VCaP (cell line): Measurements from ENCODE around the gene GJB6.

ENCODE experiments used
- H3K27ac ChIP-seq: fragments of 450-650 bp; 2 replicates; pipeline ENCODE4 v1.5.1; 2017
- TF ChIP-seq, protein P1 (sequence below): fragments of 450-650 bp; conservative IDR thresholded peaks from 2 replicates; pipeline ENCODE4 v1.5.1; 2017; ENCODE audit warnings: mild to moderate bottlenecking, moderate library complexity

Gene GJB6

DNA sequence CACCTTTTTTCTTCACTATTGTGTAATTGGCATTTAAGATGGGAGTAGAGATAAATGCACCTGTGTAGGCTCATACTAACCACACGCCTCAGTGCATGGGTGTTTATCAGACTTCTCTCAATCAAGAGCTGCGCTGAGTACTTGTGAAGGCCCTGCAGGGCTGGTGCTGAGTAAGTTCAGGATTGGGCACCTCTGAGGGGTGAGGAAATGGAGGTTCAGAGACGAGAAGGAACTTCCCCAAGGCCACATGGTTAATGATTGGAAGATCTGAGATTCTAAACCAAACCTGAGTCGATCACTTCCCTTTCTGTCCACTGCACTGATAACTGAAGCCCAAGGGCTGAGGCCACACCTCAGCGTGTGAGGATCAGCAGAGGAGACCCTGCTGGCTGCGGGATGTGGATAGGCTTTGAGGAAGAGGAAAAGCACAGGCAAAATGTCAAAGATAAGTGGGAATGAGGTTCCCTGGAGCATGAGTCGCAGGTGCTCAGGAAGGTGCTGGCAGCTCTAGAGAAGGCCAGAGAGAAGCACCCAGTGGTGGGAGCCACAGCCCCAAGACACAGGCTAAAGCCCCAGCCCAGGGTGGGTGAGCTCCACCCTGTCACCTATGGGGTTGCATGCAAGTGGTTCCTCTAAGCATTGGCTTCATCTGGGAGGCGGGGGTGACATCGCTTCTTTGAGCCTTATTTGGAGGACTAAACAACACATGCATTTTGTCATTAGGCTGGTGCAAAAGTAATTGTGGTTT is 32.3 kb upstream of the GJB6 start:
- TF ChIP-seq, protein P1, sequence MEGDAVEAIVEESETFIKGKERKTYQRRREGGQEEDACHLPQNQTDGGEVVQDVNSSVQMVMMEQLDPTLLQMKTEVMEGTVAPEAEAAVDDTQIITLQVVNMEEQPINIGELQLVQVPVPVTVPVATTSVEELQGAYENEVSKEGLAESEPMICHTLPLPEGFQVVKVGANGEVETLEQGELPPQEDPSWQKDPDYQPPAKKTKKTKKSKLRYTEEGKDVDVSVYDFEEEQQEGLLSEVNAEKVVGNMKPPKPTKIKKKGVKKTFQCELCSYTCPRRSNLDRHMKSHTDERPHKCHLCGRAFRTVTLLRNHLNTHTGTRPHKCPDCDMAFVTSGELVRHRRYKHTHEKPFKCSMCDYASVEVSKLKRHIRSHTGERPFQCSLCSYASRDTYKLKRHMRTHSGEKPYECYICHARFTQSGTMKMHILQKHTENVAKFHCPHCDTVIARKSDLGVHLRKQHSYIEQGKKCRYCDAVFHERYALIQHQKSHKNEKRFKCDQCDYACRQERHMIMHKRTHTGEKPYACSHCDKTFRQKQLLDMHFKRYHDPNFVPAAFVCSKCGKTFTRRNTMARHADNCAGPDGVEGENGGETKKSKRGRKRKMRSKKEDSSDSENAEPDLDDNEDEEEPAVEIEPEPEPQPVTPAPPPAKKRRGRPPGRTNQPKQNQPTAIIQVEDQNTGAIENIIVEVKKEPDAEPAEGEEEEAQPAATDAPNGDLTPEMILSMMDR, result no peak
- no peak overlapping the region for H3K27ac ChIP-seq

DNA sequence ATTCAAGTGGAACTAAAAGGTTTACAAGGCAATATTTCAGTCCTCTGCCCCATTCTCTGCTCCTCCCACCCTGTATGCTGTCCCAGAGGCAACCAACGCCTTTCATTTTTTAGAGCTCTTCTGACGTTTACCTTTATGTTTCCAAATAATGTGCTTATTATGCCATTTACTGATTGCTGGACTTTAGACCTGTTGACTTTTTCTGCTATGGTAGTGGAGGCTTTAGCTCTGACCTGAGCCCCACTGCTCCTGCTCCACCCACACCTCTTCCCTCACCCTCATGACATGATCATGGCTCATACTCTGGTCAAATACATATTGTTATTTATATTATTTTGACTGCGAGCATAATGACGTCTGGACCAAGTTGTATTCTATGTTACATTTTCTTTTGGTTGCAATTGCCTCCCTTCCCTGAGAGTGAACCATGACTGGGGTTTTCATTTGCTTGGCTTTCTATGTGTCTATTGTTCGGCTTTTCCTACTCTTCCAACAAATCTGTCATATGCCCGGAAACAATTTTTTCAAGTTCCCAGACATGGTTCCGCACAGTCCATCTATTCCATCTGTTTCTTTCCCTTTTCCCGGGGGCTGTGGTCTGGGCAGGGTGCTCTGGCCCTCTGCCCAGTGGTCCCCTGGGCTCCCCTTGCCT is 31.4 kb upstream of the GJB6 start:
- H3K27ac ChIP-seq, result no peak overlapping the region
- TF ChIP-seq, protein P1, result no peak

DNA sequence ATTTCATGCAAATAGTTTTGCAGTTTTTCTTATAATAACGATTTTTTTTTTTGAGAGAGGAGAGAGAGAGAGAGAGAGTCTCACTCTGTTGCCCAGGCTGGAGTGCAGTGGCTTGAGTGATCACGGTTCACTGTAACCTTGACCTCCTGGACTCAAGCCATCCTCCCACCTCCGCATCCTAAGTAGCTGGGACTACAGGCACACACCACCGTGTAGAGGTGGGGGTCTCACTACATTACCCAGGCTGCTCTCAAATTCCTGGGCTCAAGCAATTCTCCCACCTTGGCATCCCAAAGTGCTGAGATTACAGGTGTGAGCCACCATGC is 26.8 kb upstream of the GJB6 start:
- TF ChIP-seq, protein P1, result no peak
- peak overlapping the region; percentile 73 for H3K27ac ChIP-seq

DNA sequence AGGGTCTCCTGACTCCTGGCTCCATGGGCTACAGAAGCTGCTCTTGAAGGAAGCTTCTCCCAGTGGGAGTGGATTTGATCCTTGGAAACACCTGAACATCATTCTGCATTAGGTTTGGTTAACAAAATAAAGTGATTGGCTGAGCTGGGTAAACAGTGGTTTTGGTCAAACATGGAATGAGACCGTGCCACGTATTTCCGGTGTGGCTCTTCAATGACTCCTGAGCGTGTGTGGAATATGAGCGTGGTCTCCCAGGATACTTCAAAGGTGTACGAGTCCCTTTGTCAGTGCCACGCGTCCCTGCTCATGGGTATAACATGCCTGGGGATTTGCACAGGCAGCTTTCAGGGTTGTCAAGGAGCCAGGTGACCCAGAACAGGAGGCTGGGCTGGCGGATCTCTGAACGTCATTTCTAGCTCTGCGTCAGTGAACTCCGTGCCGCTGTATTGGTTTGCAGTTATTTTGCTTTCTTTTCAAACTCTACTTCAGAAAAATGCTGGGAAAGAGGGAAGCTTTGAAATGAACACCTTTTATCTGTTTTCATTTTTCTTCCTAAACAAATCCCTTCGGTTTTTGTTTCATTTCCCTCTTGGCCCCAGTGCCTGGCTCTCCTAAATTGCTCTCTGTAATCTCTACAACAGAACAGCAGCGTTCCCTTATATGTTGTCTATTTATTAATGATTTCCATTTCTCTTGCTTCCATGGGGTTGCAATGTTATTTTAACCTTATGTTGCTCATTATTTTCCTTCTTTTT is 26.3 kb upstream of the GJB6 start:
- peak overlapping the region; percentile 73 for H3K27ac ChIP-seq
- TF ChIP-seq, protein P1, result no peak

DNA sequence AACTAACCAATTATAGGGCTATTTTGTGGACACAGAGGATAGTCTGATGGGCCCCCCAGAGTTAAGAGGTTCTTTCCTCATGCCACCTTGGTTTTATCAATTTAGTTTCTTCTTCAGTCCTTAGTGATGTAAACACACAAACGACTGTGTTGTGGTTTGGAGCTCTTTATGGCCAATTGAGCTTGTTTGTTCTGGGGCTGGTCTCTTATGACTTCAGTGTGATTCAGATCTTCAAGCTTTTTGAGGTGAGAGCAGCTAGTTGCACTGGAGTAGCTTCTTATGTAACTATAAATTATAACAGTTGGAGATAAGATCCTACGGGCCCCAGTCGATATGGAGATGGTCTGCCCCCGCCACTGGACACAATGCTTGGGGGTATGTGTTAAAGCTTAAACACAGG is 22.0 kb upstream of the GJB6 start:
- no peak overlapping the region for H3K27ac ChIP-seq
- TF ChIP-seq, protein P1, result no peak

DNA sequence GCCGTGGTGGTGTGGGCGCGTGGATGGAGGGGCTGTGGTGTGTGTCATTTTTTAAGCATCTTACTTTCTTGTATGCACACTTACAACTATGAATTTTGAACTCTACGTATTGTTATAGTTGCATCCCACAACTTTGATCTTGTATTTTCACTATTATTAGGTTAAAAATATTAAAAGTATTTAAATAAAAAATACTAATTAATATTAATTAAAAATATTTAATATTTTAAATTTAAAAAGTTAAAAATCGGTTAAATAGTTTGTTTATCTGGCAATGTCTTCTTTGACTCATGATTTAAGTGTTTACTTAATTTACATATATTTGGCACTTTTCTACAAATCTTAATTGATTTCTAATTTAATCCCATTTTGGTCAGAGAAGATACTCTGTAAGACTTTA is 17.8 kb upstream of the GJB6 start:
- TF ChIP-seq, protein P1, result no peak
- no peak overlapping the region for H3K27ac ChIP-seq

DNA sequence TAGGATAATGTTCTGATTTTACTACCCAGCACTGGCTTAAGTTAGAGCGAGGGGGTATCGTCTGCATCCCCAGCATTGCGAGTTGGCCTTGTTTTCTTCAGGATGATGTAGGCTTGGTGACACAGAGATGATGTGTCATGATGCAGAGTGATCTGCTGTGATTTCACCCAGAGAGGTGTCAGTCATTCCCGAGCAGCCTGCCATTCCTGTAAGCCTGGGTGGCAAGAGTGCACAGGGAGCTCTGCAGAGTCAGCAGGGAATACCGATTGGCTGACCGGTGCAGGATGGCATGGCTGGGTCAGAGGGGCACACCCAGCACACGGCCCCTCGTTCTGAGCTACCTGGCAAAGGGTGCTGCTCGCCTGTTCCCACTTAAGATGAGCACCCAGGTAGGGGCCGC is 15.8 kb upstream of the GJB6 start:
- H3K27ac ChIP-seq, result no peak overlapping the region
- TF ChIP-seq, protein P1, result no peak
